Trophoblast cell (in vitro differentiated cells and primary cell): ENCODE data around the gene CCDC146.

ENCODE experiments used
- DNase-seq, 2 donors: peaks; one replicate each; pipeline ENCODE4 v3.0.0-alpha.2; 2016
- H2AFZ ChIP-seq: 2 replicates; pipeline ENCODE4 v1.6.1; 2013; ENCODE audit warnings: low read length, moderate library complexity, mild to moderate bottlenecking; ENCODE audit not compliant: insufficient read depth, poor library complexity
- H2AK5ac ChIP-seq: 2 replicates; pipeline ENCODE4 v1.6.1; 2013; ENCODE audit warnings: mild to moderate bottlenecking, low read length
- H2BK120ac ChIP-seq: 2 replicates; pipeline ENCODE4 v1.6.1; 2013; ENCODE audit warnings: low read length, mild to moderate bottlenecking, moderate library complexity; ENCODE audit not compliant: insufficient read depth, poor library complexity
- H2BK12ac ChIP-seq: 2 replicates; pipeline ENCODE4 v1.6.1; 2013; ENCODE audit warnings: mild to moderate bottlenecking, low read length, moderate library complexity
- H2BK5ac ChIP-seq: 2 replicates; pipeline ENCODE4 v1.6.1; 2013; ENCODE audit warnings: low read length, low read depth, moderate library complexity, mild to moderate bottlenecking; ENCODE audit not compliant: poor library complexity
- H3K14ac ChIP-seq: 2 replicates; pipeline ENCODE4 v1.6.1; 2013; ENCODE audit warnings: mild to moderate bottlenecking, low read length
- H3K18ac ChIP-seq: 2 replicates; pipeline ENCODE4 v1.6.1; 2013; ENCODE audit warnings: mild to moderate bottlenecking, low read length
- H3K23ac ChIP-seq: 2 replicates; pipeline ENCODE4 v1.6.1; 2013; ENCODE audit warnings: low read length
- H3K27ac ChIP-seq: 2 replicates; pipeline ENCODE4 v1.5.1; 2013; ENCODE audit warnings: low read depth, mild to moderate bottlenecking, inconsistent platforms, low read length, moderate library complexity
- H3K27me3 ChIP-seq: 2 replicates; pipeline ENCODE4 v1.6.1; 2013; ENCODE audit warnings: inconsistent platforms, mild to moderate bottlenecking, low read length, moderate library complexity; ENCODE audit not compliant: insufficient read depth
- H3K36me3 ChIP-seq, 2 experiments: 1 replicate in 1 of 2; 2 replicates in 1 of 2; pipeline ENCODE4 v1.6.1; 2013; ENCODE audit warnings: low read length in 2 of 2, mild to moderate bottlenecking in 2 of 2, moderate library complexity in 1 of 2; ENCODE audit not compliant: insufficient read depth in 2 of 2, control insufficient read depth in 1 of 2
- H3K4ac ChIP-seq: 2 replicates; pipeline ENCODE4 v1.6.1; 2013; ENCODE audit warnings: low read depth, mild to moderate bottlenecking, low read length, moderate library complexity
- H3K4me1 ChIP-seq, 2 experiments: 1 replicate in 1 of 2; 2 replicates in 1 of 2; pipeline ENCODE4 v1.6.1; 2013; ENCODE audit warnings: low read length in 2 of 2, mild to moderate bottlenecking in 2 of 2, moderate library complexity in 1 of 2; ENCODE audit not compliant: insufficient read depth in 2 of 2, control insufficient read depth in 1 of 2
- H3K4me2 ChIP-seq: 2 replicates; pipeline ENCODE4 v1.6.1; 2013; ENCODE audit warnings: inconsistent platforms, mild to moderate bottlenecking, low read length, moderate library complexity
- H3K4me3 ChIP-seq: 2 replicates; pipeline ENCODE4 v1.5.1; 2013; ENCODE audit warnings: mild to moderate bottlenecking, low read depth, low read length, inconsistent platforms
- H3K79me1 ChIP-seq: one replicate; pipeline ENCODE4 v1.6.1; 2013; ENCODE audit warnings: low read length
- H3K79me2 ChIP-seq: 2 replicates; pipeline ENCODE4 v1.6.1; 2013; ENCODE audit warnings: low read length, mild to moderate bottlenecking; ENCODE audit not compliant: control insufficient read depth, insufficient read depth, poor library complexity
- H3K9ac ChIP-seq: 2 replicates; pipeline ENCODE4 v1.6.1; 2013; ENCODE audit warnings: mild to moderate bottlenecking, low read length
- H3K9me3 ChIP-seq: 2 replicates; pipeline ENCODE4 v1.6.1; 2013; ENCODE audit warnings: low read depth, mild to moderate bottlenecking, control low read depth, inconsistent platforms, low read length; ENCODE audit not compliant: insufficient read depth
- H4K12ac ChIP-seq: 2 replicates; pipeline ENCODE4 v1.6.1; 2013; ENCODE audit warnings: low read depth, mild to moderate bottlenecking, low read length, moderate library complexity
- H4K8ac ChIP-seq: 2 replicates; pipeline ENCODE4 v1.6.1; 2013; ENCODE audit warnings: low read depth, mild to moderate bottlenecking, low read length, moderate library complexity
- H4K91ac ChIP-seq: one replicate; pipeline ENCODE4 v1.6.1; 2013; ENCODE audit warnings: low read depth, mild to moderate bottlenecking, low read length, moderate library complexity
- WGBS: extraction: QIAGEN DNeasy Blood & Tissue Kit; methylation state at CpG from one replicate; pipeline ENCODE4 v1.1.7; 2013; ENCODE audit warnings: missing lambda C conversion rate; ENCODE audit not compliant: insufficient read length, insufficient coverage; ENCODE audit errors: extremely low coverage; 5-methylcytosine and 5-hydroxymethylcytosine counted together

CCDC146 gene

GRCh38 chr7:77239471-77239870 lies 117.1 kb downstream of the CCDC146 start:
- no peaks in the 10 kb centered on the region for H3K79me1 ChIP-seq
- no peak overlapping the region for H3K18ac ChIP-seq
- no peak overlapping the region for H3K14ac ChIP-seq
- no peak overlapping the region for H3K23ac ChIP-seq
- no peak overlapping the region for H2BK5ac ChIP-seq
- H3K79me2 ChIP-seq, result no peaks in the 10 kb centered on the region
- H3K9me3 ChIP-seq, result no peaks in the 10 kb centered on the region
- H3K9ac ChIP-seq, result no peak overlapping the region
- H3K4me1 ChIP-seq, result no peaks in the 10 kb centered on the region
- H3K4ac ChIP-seq, result no peak overlapping the region
- no peak overlapping the region for H3K4me2 ChIP-seq
- no peak overlapping the region for H2BK12ac ChIP-seq
- H3K27me3 ChIP-seq, result no peaks in the 10 kb centered on the region
- H4K12ac ChIP-seq, result no peak overlapping the region
- DNase-seq, result no peak
- H3K36me3 ChIP-seq, result no peaks in the 10 kb centered on the region
- no peak overlapping the region for H3K27ac ChIP-seq
- H2AK5ac ChIP-seq, result no peak overlapping the region
- WGBS, result no CpG with 5 or more reads among the region's 3 CpGs
- H3K4me3 ChIP-seq, result no peak overlapping the region
- no peak overlapping the region for H2BK120ac ChIP-seq
- no peak overlapping the region for H4K91ac ChIP-seq
- no peak overlapping the region for H2AFZ ChIP-seq
- H4K8ac ChIP-seq, result no peak overlapping the region

GRCh38 chr7:77242068-77242467 lies 119.7 kb downstream of the CCDC146 start:
- no peak overlapping the region for H3K9ac ChIP-seq
- H3K4me3 ChIP-seq, result no peak overlapping the region
- DNase-seq, result no peak
- no peak overlapping the region for H3K4me2 ChIP-seq
- no peak overlapping the region for H3K14ac ChIP-seq
- H3K23ac ChIP-seq, result no peak overlapping the region
- H3K4me1 ChIP-seq, result no peaks in the 10 kb centered on the region
- no peak overlapping the region for H2BK5ac ChIP-seq
- no peak overlapping the region for H2BK120ac ChIP-seq
- no peak overlapping the region for H2AK5ac ChIP-seq
- H3K36me3 ChIP-seq, result no peaks in the 10 kb centered on the region
- no peak overlapping the region for H4K8ac ChIP-seq
- H2BK12ac ChIP-seq, result no peak overlapping the region
- H4K12ac ChIP-seq, result no peak overlapping the region
- WGBS, result no CpG with 5 or more reads among the region's 2 CpGs
- H2AFZ ChIP-seq, result no peak overlapping the region
- no peak overlapping the region for H3K4ac ChIP-seq
- H4K91ac ChIP-seq, result no peak overlapping the region
- H3K79me1 ChIP-seq, result no peaks in the 10 kb centered on the region
- no peak overlapping the region for H3K18ac ChIP-seq
- H3K9me3 ChIP-seq, result no peaks in the 10 kb centered on the region
- H3K27ac ChIP-seq, result no peak overlapping the region
- H3K79me2 ChIP-seq, result no peaks in the 10 kb centered on the region
- no peaks in the 10 kb centered on the region for H3K27me3 ChIP-seq

- H3K18ac ChIP-seq, result no peak overlapping the region
- no peak overlapping the region for H3K23ac ChIP-seq
- H3K9ac ChIP-seq, result no peak overlapping the region
- H4K12ac ChIP-seq, result no peak overlapping the region
- no peak overlapping the region for H2BK5ac ChIP-seq
- H3K4ac ChIP-seq, result no peak overlapping the region
- no CpG with 5 or more reads among the region's 2 CpGs for WGBS
- no peak overlapping the region for H3K27ac ChIP-seq
- H2AK5ac ChIP-seq, result no peak overlapping the region
- H2BK120ac ChIP-seq, result no peak overlapping the region
- DNase-seq, result no peak
- no peak overlapping the region for H4K91ac ChIP-seq
- no peaks in the 10 kb centered on the region for H3K79me1 ChIP-seq
- no peaks in the 10 kb centered on the region for H3K36me3 ChIP-seq
- H3K14ac ChIP-seq, result no peak overlapping the region
- no peak overlapping the region for H3K4me2 ChIP-seq
- H4K8ac ChIP-seq, result no peak overlapping the region
- no peaks in the 10 kb centered on the region for H3K79me2 ChIP-seq
- H3K4me1 ChIP-seq, result no peaks in the 10 kb centered on the region
- no peak overlapping the region for H2BK12ac ChIP-seq
- no peaks in the 10 kb centered on the region for H3K9me3 ChIP-seq
- no peak overlapping the region for H3K4me3 ChIP-seq
- H2AFZ ChIP-seq, result no peak overlapping the region
- H3K27me3 ChIP-seq, result no peaks in the 10 kb centered on the region
Observed at GRCh38 chr7:77242554-77242953, 120.1 kb downstream of the CCDC146 start.

GRCh38 chr7:77244222-77244934 lies 122.0 kb downstream of the CCDC146 start:
- Histone ChIP-seq H2BK5ac (no peak overlapping the region), H3K27ac (no peak overlapping the region)
- no peak for DNase-seq

More at GRCh38 chr7:77244222-77244934, 122.0 kb downstream of the CCDC146 start:
- Histone ChIP-seq H3K9me3 (no peaks in the 10 kb centered on the region), H4K91ac (no peak overlapping the region), H3K27me3 (no peaks in the 10 kb centered on the region), H3K4me1 (no peaks in the 10 kb centered on the region), H3K14ac (no peak overlapping the region), H3K4me2 (no peak overlapping the region), H2BK12ac (no peak overlapping the region), H3K23ac (no peak overlapping the region), H3K18ac (no peak overlapping the region), H2AK5ac (no peak overlapping the region), H2BK120ac (no peak overlapping the region), H3K4ac (no peak overlapping the region), H2AFZ (no peak overlapping the region), H3K79me1 (no peaks in the 10 kb centered on the region), H3K9ac (no peak overlapping the region), H4K8ac (no peak overlapping the region), H3K79me2 (no peaks in the 10 kb centered on the region), H3K4me3 (no peak overlapping the region), H3K36me3 (no peaks in the 10 kb centered on the region), H4K12ac (no peak overlapping the region)
- WGBS, result no CpG with 5 or more reads among the region's 6 CpGs
